ENCODE data around the gene TMEM245. TPM values are rescaled to one million over a fixed set of nuclear protein-coding genes. Genes with fewer than 3 reads are reported as not detected.
A peak's percentile ranks its signal among the peaks of the same experiment; 100 is the strongest.

Gene TMEM245
- total and polyA plus RNA-seq, 2 of the 13 experiments (the other 11 are each of a cell fraction or from before 2014, with no cell fraction given): 53.5 to 55.4 TPM

GRCh38 chr9:109098171-109098959 lies 21.4 kb downstream of the TMEM245 start (continued):
- TF ChIP-seq, protein P1, sequence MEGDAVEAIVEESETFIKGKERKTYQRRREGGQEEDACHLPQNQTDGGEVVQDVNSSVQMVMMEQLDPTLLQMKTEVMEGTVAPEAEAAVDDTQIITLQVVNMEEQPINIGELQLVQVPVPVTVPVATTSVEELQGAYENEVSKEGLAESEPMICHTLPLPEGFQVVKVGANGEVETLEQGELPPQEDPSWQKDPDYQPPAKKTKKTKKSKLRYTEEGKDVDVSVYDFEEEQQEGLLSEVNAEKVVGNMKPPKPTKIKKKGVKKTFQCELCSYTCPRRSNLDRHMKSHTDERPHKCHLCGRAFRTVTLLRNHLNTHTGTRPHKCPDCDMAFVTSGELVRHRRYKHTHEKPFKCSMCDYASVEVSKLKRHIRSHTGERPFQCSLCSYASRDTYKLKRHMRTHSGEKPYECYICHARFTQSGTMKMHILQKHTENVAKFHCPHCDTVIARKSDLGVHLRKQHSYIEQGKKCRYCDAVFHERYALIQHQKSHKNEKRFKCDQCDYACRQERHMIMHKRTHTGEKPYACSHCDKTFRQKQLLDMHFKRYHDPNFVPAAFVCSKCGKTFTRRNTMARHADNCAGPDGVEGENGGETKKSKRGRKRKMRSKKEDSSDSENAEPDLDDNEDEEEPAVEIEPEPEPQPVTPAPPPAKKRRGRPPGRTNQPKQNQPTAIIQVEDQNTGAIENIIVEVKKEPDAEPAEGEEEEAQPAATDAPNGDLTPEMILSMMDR (CRISPR knock-in tag; IDR thresholded peaks at IDR 0.05): peak; percentile 75
- TF ChIP-seq TEAD3 (CRISPR knock-in tag; optimal IDR thresholded peaks at IDR 0.05; ENCODE audit: borderline replicate concordance) (peak; percentile 24), FOXA1 (IDR thresholded peaks at IDR 0.05) (no peak), FOXA1 (CRISPR knock-in tag; IDR thresholded peaks at IDR 0.05) (0 out of 2 replicates have a peak, but pooled peaks have one; percentile 19)
- TF ChIP-seq, protein P2, sequence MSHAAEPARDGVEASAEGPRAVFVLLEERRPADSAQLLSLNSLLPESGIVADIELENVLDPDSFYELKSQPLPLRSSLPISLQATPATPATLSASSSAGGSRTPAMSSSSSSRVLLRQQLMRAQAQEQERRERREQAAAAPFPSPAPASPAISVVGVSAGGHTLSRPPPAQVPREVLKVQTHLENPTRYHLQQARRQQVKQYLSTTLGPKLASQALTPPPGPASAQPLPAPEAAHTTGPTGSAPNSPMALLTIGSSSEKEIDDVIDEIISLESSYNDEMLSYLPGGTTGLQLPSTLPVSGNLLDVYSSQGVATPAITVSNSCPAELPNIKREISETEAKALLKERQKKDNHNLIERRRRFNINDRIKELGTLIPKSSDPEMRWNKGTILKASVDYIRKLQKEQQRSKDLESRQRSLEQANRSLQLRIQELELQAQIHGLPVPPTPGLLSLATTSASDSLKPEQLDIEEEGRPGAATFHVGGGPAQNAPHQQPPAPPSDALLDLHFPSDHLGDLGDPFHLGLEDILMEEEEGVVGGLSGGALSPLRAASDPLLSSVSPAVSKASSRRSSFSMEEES (CRISPR knock-in tag; IDR thresholded peaks at IDR 0.05): 0 out of 2 replicates have a peak, but pooled peaks have one; percentile 21

DNA sequence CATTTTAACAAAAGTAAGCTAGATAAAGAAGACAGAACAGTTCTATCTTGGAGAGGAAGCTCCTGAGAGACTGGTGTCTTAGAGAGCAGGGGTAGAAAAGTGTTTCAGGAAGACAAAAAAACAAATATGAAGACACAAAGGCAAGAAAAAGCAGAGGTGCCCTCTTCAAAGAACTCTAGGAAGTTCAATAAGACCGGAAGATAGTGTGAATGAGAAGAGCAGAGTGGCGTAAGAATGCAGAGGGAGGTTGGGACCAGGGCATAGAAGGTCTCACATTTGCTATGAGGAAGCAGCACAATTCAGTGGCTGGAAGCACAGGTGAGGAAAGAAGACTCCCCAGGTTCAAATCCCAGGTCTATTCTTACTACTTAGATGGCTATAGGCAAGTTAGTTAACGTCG lies 22.6 kb downstream of the TMEM245 start:
- Histone ChIP-seq H3K27me3 (ENCODE audit: control insufficient read depth in 1 of 2, insufficient read depth in 2 of 2, low read length in 2 of 2) (no peaks in the 10 kb centered on the region), H3K4me1 (ENCODE audit: insufficient read depth, low read length) (peaks cover 59% of the 10 kb centered on the region), H3K9ac (ENCODE audit: insufficient read depth, low read depth, low read length) (no peak overlapping the region), H3K36me3 (replicated peaks in 1 of 2; ENCODE audit: control insufficient read depth in 1 of 2, insufficient read depth in 2 of 2, low read length in 2 of 2) (peaks cover 9 to 40% of the 10 kb centered on the region in 2 experiments; a peak in 4 of 5 replicates), H4K20me1 (ENCODE audit: insufficient read depth, low read length) (no peaks in the 10 kb centered on the region; the same call in 1 of the 2 replicates), H3K9me3 (ENCODE audit: low read length) (no peaks in the 10 kb centered on the region), H3K27ac (ENCODE audit: extremely low read length, insufficient read depth, low read length) (no peak overlapping the region), H3K4me3 (replicated peaks in 1 of 3; ENCODE audit: insufficient read depth in 1 of 3, low read depth in 2 of 3, low read length in 3 of 3) (no peak overlapping the region), H3K4me2 (ENCODE audit: low read depth, low read length) (no peak overlapping the region), H3K79me2 (ENCODE audit: insufficient read depth, low read length) (peaks cover 89% of the 10 kb centered on the region), H2AFZ (ENCODE audit: low read length) (no peak overlapping the region)
- in situ Hi-C loops (cut with HindIII; ENCODE audit: extremely low pct_ligation_motif_present, low pct_unique_long_range_greater_than_20kb) (no loop called here), intact Hi-C loops (cut with micrococcal nuclease; ENCODE audit: unreplicated experiment) (loop anchor here (5.0 kb wide), 1 partner anchor 85 kb away; no protein-coding TSS in a partner anchor)
- BruUV-seq (replicated peaks): no TSS peak
- DNase-seq (ENCODE audit: low spot score) (no peak), ATAC-seq (no peak), FAIRE-seq (no peak)
- ChIA-PET POLR2A (no interaction called here), CTCF (ENCODE audit: low intra/inter-chr PET ratio, low total read pairs) (no interaction called here)
- 98% methylated on average over 4 of the region's 4 CpGs for WGBS (ENCODE audit: low lambda C conversion rate)
- no peak for TF ChIP-seq SOX13 (IDR thresholded peaks at IDR 0.05)
- no peak for TF ChIP-seq SOX13 (CRISPR knock-in tag; conservative IDR thresholded peaks at IDR 0.05 in 1 of 2, IDR thresholded peaks at IDR 0.05 in 1 of 2)
- no peak for TF ChIP-seq ZNF775 (CRISPR knock-in tag; IDR thresholded peaks at IDR 0.05; ENCODE audit: borderline replicate concordance)
- TF ChIP-seq ZNF3 (CRISPR knock-in tag; IDR thresholded peaks at IDR 0.05): no peak
- TF ChIP-seq NCOA2 (CRISPR knock-in tag; IDR thresholded peaks at IDR 0.05): no peak
- TF ChIP-seq ZHX1 (CRISPR knock-in tag; IDR thresholded peaks at IDR 0.05; ENCODE audit: low read depth): no peak
- no peak for TF ChIP-seq AFF4 (CRISPR knock-in tag; IDR thresholded peaks at IDR 0.05)
- no peak for TF ChIP-seq ZC3H13 (CRISPR knock-in tag; IDR thresholded peaks at IDR 0.05)

Measured in HepG2 (cell line).